ENCODE measurements around the gene CDKN1A.
"Not testable (repeated sequence)": the region's sequence is repeated elsewhere in the genome, so short reads cannot be mapped to it uniquely, and the experiment has no call there.

The CDKN1A gene

DNA sequence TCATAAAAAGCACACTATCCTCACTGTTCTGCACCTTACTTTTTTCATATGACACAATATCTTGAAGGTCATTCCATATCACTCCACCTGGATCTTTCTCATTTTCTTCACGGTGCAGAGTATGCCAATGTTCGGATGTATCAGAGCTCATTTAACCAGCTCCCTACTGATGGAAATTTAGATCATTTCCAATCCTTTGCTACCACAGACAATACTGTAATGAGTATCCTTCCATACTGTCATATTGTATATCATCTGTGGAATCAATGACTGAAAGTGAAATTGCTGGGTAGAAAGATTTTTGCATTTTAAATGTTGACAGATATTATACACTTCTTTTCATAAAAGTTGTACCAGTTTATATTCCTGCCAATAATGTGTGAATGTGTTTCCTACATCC lies 16.9 kb downstream of the CDKN1A start:
- no peak for DNase-seq (ENCODE audit: low read depth in 2 of 2)

DNA sequence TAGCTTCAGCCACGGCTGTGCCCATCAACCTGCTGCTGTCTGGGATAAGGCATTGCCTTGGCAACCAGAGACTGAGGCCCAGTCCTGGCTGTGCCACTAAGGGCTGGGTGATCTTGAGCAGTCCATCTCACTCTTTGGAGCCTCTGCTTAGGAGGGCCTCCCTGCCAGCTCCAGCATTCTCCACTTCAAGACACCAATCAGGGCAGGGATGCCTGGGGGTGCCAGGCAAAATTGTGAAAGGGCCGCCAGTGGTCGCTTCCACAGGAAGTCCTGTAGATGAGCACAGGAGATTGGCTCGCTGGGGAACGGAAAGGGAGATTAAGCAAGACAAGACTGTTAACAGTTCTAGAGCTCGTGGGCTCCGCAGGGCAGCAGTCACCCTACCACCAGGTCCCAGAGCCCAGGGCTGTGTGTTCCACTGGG lies 19.0 kb downstream of the CDKN1A start, which contains the start of gene RAB44:
Gene RAB44, plus strand, starts transcription at position 346 of the 423 bp plus-strand sequence. CDS start 6,410 bp downstream, outside the sequence.
- DNase-seq (ENCODE audit: low read depth in 2 of 2): no peak

DNA sequence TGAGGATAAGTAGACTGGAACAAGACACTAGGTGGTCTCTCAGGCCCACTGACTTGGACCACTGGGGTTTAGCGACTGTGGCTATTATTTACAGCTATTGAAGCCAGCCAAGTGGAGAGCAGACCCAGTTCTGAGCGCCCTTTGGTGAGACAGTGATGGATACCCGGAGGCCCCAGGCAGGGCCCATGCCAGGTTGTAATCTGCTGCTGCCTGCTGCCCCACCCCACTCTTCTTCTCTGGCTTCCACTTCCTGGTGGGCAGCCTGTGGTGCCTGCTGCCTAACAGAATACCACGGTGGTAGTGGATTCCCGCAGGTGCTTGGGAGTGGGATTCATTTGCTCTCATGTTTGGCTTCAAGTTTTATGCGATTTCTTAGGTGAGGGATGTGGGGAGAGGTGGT lies 19.7 kb downstream of the CDKN1A start:
- DNase-seq (ENCODE audit: low read depth in 2 of 2): no peak

DNA sequence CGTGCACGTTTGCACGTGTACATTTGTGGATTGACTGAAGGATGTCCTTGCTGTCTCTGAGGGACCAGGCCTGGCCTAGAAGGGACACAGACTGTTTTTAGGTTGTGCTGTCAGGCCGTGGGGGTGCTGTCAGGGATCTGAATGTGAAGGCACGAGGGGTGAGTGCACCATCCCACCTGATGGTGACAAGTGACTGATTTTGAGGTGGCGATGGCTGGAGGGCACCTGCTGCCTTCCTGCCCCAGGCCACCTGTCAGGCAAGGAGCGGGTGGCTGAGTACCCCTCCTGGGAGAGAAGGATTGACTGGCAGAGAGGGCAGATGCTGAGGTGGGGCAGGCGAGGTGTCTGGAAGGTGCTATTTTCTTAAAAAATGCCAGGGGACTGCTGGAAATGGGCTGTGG lies 20.4 kb downstream of the CDKN1A start:
- DNase-seq (ENCODE audit: low read depth in 2 of 2): no peak

DNA sequence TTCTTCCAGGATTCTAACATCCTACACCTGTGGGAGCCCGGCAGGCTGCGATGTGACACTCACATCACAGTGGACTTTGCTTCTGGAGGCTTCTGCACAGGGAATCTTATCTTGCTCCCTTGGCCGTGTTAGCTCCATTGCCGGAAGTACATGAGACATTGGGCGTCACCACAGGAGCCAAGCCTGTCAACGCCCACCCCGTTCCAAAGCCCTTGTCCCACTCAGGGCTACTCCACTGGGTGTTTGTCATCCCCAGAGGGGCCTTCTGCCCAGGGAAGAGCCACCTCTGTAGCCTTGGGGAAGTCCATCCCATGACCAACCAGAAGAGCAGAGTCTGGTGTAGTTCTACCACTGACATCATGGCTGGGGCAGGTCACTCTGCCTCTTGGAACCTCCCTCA lies 20.8 kb downstream of the CDKN1A start:
- no peak for DNase-seq (ENCODE audit: low read depth in 2 of 2)

DNA sequence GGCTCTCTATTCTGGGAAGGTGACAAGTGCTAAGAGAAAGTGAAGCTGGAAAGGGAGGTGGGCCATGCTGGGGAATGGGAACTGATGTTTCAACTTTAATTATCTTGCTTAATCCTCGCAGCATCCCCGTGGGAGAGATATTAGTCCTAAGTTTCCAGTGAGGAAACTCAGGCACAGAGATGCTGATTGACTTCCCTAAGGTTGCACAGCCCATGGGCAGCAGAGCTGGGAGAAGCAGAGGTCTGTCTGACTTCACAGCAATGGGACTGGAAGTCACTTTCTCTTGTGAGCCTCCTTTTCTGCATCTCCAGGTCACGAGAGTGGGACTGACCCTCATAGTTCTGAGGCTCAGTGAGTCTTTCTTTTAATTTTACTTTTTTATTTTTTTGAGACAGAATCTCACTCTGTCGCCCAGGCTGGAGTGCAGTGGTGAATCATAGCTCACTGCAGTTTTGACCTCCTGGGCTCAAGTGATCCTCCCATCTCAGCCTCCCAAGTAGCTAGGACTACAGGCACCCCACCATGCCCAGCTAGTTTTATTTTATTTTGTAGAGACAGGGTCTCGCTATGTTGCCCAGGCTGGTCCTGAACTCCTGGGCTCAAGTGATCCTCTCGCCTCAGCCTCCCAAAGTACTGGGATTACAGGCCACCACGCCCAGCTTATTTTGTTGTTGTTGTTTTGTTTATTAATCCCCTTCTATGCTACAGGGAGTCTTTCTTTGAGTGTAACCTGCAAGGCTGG lies 21.7 kb downstream of the CDKN1A start:
- no peak for DNase-seq (ENCODE audit: low read depth in 2 of 2)

DNA sequence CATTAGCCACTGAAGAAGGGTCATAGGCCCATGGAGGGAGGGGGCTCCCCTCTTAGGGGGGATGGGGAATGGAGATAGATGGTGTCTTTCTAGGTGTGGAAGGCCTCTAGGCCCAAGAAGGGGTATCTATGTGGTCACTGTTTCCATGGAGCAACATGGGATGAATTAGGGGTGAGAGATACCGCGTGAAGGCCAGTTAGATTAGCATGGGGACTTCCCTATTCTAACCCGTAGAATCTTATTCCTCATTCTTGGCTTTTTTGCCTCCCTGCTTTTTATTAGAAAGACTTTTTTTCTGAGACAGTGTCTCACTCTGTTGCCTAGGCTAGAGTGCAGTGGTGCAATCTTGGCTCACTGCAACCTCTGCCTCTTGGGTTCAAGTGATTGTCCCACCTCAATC lies 22.3 kb downstream of the CDKN1A start:
- DNase-seq (ENCODE audit: low read depth in 2 of 2): no peak

DNA sequence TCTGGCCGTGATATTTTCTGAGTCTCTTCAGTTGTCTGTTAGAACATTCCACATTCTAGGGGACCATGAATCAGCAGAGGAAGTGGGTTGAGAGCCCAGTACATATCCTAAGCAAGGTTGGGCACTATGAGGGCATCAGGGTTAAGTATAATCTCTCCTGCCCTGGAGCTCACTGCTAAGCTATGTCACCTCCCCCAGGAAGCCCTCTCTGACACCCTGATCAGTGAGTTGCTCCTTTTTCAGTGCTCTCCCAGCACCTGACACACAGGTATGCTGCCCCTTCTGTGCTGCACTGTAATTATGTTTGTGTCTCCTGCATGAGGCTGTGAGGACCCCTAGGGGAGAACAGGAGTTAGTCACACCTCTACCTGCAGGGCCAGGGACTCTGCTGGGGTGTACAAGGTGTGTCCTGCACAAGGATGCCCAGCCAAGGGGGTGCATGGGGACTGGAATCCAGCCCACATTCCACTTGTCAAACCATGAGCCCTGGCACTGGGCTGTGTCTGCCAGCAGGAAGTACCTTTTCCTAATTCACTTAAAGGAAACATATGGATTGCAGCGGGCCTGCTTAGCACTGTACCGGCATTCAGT lies 23.0 kb downstream of the CDKN1A start:
- DNase-seq (ENCODE audit: low read depth in 2 of 2): no peak

DNA sequence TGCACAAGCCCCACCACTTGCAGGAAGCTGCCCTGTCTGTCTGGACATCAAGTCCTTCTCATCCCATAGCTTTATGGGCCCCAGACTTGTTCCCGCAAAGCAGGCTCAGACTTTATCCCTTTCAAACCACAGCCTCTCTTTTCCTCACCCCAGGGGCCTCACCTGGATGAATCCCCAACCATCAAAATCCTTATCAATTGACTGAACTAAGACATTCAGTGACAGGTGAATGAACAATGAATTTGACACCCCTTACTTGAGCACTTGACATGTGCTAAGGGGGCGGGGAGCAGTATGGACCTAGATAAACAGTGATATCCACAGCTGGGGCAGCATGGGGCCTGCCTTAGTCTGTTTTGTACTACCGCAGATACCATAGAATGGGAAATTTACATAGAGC lies 24.1 kb downstream of the CDKN1A start:
- no peak for DNase-seq (ENCODE audit: low read depth in 2 of 2)

DNA sequence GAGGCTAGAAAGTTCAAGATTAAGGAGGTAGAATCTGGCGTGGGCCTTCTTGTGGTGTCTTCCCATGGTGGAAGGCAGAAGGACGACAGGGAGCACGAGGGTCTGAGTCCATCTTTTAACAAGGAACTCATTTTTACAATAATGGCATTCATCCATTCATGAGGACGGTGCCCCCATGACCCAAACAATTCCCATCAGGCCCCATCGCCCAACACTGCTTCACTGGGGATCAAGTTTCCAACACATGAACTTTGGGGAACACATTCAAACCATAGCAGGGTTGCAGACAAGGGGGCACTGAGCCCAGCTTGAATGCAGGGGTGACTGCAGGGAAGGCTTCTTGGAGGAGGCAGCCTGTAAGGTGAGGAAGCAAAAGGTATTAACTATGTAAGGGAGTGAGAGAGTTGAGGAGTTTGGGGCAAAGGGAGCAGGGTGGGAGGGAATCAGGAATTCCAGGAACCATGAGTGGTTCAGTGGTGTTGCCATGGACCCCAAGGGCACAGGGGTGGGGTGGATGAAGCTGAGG lies 24.6 kb downstream of the CDKN1A start:
- DNase-seq (ENCODE audit: low read depth in 2 of 2): no peak

DNA sequence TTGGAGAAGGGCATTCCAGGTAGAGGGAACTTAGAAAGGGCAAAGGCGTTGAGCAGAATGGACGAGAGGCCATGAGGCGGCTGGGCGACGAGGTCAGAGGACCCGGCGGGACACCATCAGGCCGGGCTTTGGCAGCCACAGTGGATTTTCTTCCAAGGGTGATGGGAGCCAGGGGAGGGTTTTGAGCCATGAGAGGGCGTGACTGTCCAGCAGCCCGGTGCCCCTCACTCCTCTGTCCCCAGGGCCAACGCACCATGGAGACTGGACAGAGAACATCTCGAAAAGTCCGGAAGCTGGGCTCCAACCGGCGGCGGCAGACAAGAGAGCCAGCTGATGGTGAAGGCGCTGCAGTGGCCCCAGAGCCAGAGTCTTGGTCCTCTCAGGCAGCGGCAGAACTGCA lies 25.5 kb downstream of the CDKN1A start:
- no peak for DNase-seq (ENCODE audit: low read depth in 2 of 2)

DNA sequence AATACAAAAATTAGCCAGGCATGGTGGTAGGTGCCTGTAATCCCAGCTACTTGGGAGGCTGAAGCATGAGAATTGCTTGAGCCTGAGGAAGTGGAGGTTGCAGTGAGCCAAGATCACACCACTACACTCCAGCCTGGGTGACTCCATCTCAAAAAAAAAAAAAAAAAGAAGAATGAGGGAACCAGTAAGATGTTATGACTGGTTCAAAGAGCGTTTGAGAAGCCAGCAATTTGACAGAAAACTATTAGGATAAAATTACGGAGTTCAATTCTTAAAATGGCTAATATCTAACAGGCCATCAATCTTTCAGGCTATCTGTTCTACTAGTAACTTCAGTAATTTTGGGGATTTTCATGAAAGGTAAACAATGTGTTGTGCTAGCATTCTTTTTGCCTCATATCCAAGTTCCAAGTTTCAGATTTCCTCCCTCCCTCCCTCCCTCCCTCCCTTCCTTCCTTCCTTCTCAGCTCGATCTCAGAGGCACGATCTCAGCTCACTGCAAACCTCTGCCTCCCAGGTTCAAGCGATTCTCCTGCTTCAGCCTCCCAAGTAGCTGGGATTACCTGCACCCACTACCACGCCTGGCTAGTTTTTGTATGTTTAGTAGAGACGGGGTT lies 26.6 kb downstream of the CDKN1A start:
- not testable (repeated sequence) for DNase-seq (ENCODE audit: low read depth in 2 of 2)

DNA sequence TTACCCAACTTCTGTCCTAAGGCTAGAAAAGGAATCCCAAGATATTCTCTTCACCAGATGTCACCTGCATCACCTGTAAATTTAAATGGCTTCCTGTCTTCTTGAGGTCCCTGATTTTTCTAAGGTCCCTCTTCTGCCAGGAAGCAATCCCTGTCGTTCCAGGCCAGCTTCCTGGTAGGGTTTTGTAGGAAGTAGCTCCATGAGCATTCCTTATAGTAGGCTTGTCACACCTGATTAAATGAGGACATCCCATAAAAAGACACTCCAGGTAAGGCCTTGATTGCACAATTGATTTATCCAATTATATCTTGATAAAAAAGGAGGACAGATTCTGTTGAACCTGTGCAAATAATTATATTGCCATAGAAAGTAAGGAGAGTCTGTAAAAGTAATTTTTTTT lies 27.8 kb downstream of the CDKN1A start:
- DNase-seq (ENCODE audit: low read depth in 2 of 2): no peak

DNA sequence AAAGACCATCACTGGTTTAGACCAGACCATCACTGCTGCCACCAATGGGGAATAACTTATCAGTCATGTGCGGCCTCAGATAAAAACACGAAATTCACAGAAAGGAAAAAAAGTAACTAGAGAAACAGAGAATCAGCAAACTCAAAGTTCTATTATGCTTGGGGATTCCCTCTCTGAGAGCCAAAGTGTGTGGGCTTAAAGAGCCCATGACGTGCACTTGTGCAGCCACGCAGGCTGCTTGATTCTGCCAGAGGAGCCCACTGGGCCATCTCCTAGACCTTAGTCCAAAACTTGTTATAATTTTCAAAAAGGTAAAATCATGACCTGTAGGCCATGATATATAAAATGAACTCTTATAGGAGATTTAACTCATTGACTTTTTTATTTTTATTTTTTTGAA lies 34.3 kb downstream of the CDKN1A start:
- DNase-seq (ENCODE audit: low read depth in 2 of 2): no peak

DNA sequence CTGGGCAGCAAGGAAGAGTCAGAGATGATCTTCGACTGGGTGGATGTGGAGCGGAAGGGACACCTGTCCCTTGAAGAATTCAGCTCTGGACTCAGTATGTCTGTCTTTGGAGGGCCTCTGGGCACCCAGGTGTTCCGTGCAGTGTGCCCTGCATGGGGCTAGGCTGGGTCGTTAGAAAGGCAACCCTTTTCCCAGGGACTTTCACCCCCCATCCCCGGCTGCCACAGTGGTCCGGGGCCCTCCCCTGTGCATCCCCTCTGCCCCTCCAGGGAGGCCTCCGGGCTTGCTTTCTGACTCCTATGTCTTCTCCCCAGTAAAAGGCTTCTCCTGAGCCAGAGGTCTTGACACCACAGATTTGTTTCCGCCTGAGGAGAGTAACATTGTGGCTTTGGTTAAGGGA lies 35.3 kb downstream of the CDKN1A start:
- DNase-seq (ENCODE audit: low read depth in 2 of 2): no peak

DNA sequence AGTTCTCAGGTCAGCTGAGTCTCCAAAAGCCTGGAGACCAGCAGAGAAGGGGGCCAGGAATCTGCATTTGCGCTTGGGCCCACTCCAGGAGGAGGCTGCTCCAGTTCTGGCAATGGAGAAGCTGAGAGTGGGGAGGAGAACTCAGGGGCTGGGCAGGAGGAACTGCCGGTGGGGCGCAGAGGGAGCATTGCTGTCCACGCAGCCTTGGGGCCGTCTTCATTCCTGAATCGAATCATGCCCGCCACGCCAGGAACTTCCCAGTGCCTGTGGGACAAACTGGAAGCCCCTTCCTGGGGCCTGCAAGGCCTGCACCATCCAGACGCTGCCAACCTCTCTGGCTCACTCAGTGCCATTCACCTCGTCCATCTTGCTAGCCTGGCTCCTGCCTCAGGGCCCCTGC lies 36.0 kb downstream of the CDKN1A start:
- DNase-seq (ENCODE audit: low read depth in 2 of 2): no peak

DNA sequence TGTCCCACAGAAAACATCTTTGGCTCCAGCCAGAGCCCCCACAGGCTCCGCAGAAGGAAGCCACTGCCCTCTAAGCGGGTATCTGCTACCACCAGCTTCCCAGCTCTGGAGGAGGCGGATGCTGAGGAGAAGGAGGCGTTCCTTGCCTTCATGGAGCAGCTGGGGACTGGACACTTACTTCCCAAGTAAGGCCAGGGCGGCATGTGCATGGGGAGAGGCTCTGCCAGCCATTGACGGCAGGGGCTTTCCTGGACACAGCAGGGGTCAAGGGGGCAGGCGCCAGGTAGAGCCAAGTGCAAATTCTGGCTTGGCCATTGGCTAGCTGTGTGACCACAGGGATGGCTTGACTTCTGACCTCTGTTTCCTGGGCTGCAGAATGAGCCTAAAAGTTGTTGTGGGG lies 37.0 kb downstream of the CDKN1A start:
- no peak for DNase-seq (ENCODE audit: low read depth in 2 of 2)

DNA sequence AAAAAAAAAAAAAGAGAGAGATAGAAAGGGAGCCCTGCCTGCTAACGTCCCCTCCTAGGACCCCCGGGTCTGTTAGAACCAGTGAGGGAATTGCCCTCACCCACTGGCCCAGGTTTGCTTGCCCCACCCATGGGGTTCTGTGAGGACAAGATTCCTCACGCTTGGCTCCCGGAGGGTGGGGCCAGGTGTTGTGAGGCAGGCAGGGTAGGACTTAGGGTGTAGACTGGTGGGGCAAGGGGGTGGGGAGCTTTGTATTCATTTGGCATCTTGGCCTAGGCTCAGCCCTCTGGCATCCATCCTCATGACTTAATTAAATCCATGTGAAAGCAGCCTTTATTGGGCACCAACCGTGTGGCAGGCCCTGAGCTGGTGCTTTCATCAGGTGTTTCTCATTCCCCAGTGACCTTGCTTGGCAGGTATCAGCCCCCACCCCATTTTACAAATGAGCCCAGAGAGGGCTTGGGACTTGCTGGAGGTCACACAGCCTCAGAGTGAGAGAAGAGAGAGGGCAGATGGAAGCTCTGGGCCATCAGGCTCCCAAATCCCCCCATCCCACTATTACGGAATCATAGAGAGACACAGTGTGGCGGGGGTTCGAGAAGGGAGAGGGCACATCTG lies 38.1 kb downstream of the CDKN1A start:
- DNase-seq (ENCODE audit: low read depth in 2 of 2): no peak

DNA sequence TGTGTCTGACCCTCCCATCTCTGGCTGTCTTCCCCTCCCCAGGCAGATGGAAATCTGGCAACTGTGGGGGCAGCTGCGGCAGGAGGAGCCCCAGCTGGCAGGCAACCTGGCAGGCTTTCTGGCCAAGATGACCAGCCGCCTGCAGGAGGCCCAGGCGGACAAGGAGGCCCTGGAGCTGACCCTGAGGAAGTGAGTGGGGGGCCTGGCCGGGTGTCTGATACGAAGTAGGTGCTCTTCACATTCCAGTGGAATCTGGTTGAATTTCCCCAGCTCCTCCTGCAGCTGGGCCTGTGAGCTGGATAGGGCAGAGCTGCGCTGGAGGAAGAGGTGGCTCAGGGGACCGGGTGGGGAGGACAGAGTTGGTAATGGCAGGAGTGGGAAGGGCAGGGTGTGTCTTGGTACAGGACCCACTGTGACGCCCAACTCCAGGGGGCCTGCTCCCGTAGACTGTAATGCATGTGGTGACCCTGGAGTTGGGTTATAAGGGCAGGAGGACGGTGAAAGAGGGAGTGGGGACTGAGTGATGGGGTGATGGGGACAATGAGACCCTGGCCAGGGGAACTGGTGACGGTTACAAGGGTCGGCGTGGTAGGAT lies 38.8 kb downstream of the CDKN1A start:
- no peak for DNase-seq (ENCODE audit: low read depth in 2 of 2)

DNA sequence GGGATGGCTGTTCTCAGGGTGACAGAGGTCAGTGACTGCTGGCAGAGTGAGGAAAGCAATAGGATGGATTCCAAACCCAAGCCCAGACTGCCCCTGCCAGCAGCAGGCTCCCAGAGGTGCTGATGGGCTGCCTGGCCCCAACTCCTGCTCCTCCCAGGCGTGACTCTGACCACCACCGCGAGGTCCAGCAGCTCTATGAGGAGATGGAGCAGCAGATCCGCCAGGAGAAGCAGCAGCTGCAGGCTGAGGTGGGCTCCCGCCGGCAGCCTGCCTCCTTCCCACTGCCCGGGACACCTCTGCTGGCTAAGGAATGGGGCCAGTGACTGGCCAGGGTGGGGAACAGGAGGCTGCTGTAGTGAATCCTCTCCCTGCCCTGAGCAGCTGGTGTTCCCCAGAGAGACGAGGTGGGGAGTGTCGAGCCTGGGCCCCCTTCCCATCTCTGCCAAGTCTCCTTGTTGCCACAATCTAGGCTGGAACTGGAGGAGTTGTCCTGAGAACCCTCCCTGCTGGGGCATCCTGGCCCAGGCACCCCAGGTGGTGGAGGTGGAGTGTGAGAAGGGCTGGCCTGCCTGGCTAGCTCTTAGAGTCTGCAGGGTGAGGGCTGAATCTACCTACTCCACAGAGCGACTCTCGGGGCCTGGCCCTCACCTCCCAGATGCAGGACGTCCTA lies 39.5 kb downstream of the CDKN1A start:
- DNase-seq (ENCODE audit: low read depth in 2 of 2): no peak

DNA sequence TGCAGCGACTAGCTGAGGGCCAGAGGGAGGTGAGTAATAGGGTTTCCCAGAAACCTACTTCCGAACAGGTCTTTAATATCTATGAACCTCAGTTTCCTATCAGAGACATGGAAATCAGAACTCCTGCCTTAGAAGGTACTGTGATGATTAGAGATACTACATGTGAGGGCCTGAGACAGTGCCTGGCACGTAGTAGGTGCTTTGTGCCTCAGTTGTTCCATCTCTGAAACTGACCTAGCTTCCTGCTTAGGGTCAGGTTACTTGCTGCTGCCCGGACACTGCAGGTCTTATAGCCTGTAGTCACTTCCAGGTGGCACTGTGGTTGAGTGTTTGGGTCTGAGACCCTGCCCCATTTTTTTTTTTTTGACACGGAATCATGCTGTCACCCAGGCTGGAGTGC lies 40.0 kb downstream of the CDKN1A start:
- DNase-seq (ENCODE audit: low read depth in 2 of 2): no peak

DNA sequence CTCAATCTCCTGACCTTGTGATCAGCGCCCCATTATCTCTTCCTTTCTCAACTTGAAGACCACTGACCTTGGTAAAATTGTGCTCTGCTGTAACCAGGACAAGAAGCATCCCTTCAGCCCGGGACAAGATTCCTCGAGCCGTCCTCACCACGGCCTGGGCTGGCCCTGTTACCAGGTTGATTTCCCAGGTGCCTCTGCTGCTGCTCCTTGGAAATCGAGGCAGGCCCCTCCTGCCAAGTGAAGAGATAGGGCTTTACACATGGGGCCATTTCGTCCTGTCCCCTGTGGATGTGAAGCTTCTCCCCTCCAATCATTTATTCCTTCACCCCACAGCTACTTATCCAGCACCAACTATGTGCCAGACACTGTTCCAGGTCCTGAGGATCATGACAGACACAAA lies 40.6 kb downstream of the CDKN1A start:
- DNase-seq (ENCODE audit: low read depth in 2 of 2): no peak

Measured in fibroblast of skin of left biceps (primary cell).